ENCODE measurements around the gene MAN1A2. TPM values are rescaled to one million over a fixed set of nuclear protein-coding genes. Genes with fewer than 3 reads are reported as not detected.

MAN1A2 gene
- total and polyA plus RNA-seq, 9 of the 15 experiments (the other 6 are each of a cell fraction or from before 2014, with no cell fraction given): 4.2 to 38.4 (median 18.7) TPM

DNA sequence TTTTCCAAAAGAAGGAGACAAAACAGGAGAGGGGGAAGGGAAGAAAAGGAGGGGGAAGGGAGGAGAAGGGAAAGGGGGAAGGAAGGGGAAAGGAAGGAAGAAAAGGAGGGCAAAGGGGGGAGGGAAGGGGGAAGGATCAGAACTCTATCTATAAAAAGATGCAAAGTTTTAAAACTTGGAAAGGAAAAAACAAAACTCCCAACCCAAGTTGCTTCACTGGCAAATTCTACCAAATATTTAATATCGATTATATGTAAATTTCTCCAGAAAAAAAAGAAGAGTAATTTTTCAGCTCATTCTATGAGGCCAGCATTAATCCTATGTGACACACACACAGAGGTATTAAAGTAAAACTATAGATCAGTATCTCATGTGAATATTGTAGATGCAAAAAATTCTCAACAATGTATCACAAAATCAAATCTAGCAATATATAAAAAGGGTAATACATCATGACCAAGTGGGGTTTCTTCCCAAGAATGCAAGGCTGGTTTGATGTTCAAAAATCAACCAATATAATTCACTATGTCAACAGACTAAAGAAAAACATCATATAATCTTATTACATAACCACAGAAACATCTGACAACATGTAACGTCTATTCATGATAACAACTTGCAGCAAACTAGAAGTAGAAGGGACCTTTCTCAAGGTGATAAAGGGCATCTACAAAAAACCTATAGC, 57.9 kb downstream of the MAN1A2 start:
- H3K79me2 ChIP-seq (ENCODE audit: control insufficient read depth, insufficient read depth, low read length): no peaks in the 10 kb centered on the region
- in situ Hi-C loops (cut with MboI) (no loop called here), intact Hi-C loops (cut with micrococcal nuclease) (no loop called here)
- H3K9me1 ChIP-seq (ENCODE audit: control insufficient read depth, insufficient read depth, low read length): no peaks in the 10 kb centered on the region
- DNase-seq (ENCODE audit: extremely low read depth in 1 of 4, low spot score in 3 of 4) (no peak), FAIRE-seq (no peak), ATAC-seq (no peak)
- TF ChIP-seq FOSL1 (tag; conservative IDR thresholded peaks at IDR 0.05) (no peak), KDM4B (IDR thresholded peaks at IDR 0.05; ENCODE audit: borderline replicate concordance in 2 of 2, low read depth in 1 of 2) (no peak), POLR3G (IDR thresholded peaks at IDR 0.05; ENCODE audit: extremely low read depth, insufficient read length, insufficient replicate concordance) (no peak), PYGO2 (tag; IDR thresholded peaks at IDR 0.05) (no peak), PCBP2 (IDR thresholded peaks at IDR 0.05; ENCODE audit: low read depth, low read length, poor library complexity, severe bottlenecking) (peak; percentile 56), ZNF324 (CRISPR knock-in tag; IDR thresholded peaks at IDR 0.05) (peak; percentile 96), DEAF1 (CRISPR knock-in tag; IDR thresholded peaks at IDR 0.05) (no peak), USF2 (CRISPR knock-in tag; IDR thresholded peaks at IDR 0.05) (no peak)
- peaks cover 13% of the 10 kb centered on the region; the same call in 2 of the 3 replicates for H3K36me3 ChIP-seq (ENCODE audit: control insufficient read depth, insufficient read depth, low read length)
- H3K4me2 ChIP-seq (ENCODE audit: insufficient read depth, low read length): no peak overlapping the region
- CTCF ChIA-PET (ENCODE audit: low intra/inter-chr PET ratio): no interaction called here
- H3K27ac ChIP-seq (ENCODE audit: extremely low read depth, low read depth, low read length): no peak overlapping the region
- H3K9ac ChIP-seq (ENCODE audit: insufficient read depth in 1 of 2, low read depth in 2 of 2, low read length in 2 of 2): no peak overlapping the region
- no TSS peak for BruUV-seq (replicated peaks)
- H2AFZ ChIP-seq (ENCODE audit: low read depth, low read length): no peak overlapping the region
- H3K4me3 ChIP-seq: no peak overlapping the region
- H4K20me1 ChIP-seq (replicated peaks; ENCODE audit: control insufficient read depth, insufficient read depth, low read length): no peaks in the 10 kb centered on the region
- no peaks in the 10 kb centered on the region for H3K4me1 ChIP-seq (replicated peaks in 1 of 2; ENCODE audit: control insufficient read depth in 2 of 2, insufficient read depth in 2 of 2, low read length in 2 of 2)
- WGBS (ENCODE audit: insufficient coverage, low coverage, missing lambda C conversion rate): 93% methylated on average over 2 of the region's 2 CpGs
- POLR2A ChIA-PET: no interaction called here
- no peaks in the 10 kb centered on the region for H3K27me3 ChIP-seq (ENCODE audit: control insufficient read depth in 2 of 2, insufficient read depth in 2 of 2, low read length in 2 of 2)
- H3K9me3 ChIP-seq (replicated peaks; ENCODE audit: control insufficient read depth, insufficient read depth, low read depth, low read length): peaks cover 11% of the 10 kb centered on the region; the same call in 1 of the 2 replicates

Measured in K562 (cell line).